Caco-2 (cell line): ENCODE results near the gene ASPG. TPM values are rescaled to one million over a fixed set of nuclear protein-coding genes. Genes with fewer than 3 reads are reported as not detected.

Source experiments
- BruUV-seq: library from RNA; stranded (reverse); fragments of 400-500 nt; replicated peaks from 2 replicates; lab custom pipeline; 2021; lab: Mats Ljungman, UMichigan
- CTCF ChIA-PET: fragments of 300-600 bp; sonication (Branson Sonifier 250); formaldehyde crosslinking; loops from one replicate; lab custom pipeline; 2022; ENCODE audit warnings: antibody characterized with exemption; lab: Charles Lee
- POLR2A ChIA-PET: fragments of 300-600 bp; sonication (Branson Sonifier 250); formaldehyde crosslinking; loops from one replicate; lab custom pipeline; 2022; ENCODE audit warnings: antibody characterized with exemption; lab: Charles Lee
- DNase-seq, 2 experiments: peaks; one replicate each; pipeline versions ENCODE4 v3.0.0 to v3.0.0-alpha.2; 2020 to 2022
- H3K27me3 ChIP-seq: replicated peaks from 2 replicates; pipeline ENCODE4 v1.6.0; 2011; ENCODE audit warnings: low read length; ENCODE audit not compliant: control insufficient read depth, insufficient read depth
- H3K36me3 ChIP-seq: 2 replicates; pipeline ENCODE4 v1.5.1; 2011; ENCODE audit warnings: low read length; ENCODE audit not compliant: control insufficient read depth, insufficient read depth
- H3K4me1 ChIP-seq: fragments of 250-450 bp; sonication (Bioruptor Pico); 2 replicates; pipeline ENCODE4 v1.5.1; 2020; ENCODE audit warnings: mild to moderate bottlenecking
- H3K4me3 ChIP-seq: 2 replicates; pipeline ENCODE4 v1.5.1; 2011; ENCODE audit warnings: low read depth, mild to moderate bottlenecking, control low read depth, low read length
- H3K9me3 ChIP-seq: fragments of 250-450 bp; sonication (Bioruptor Pico); 2 replicates; pipeline ENCODE4 v1.5.1; 2020; ENCODE audit warnings: mild to moderate bottlenecking, moderate library complexity
- H3K27ac Mint-ChIP-seq: one replicate; pipeline ENCODE4 v1.8.0; 2022; ENCODE audit warnings: mixed read lengths; ENCODE audit not compliant: unreplicated experiment
- H3K27me3 Mint-ChIP-seq: one replicate; pipeline ENCODE4 v1.8.0; 2022; ENCODE audit warnings: mixed read lengths; ENCODE audit not compliant: insufficient read depth, unreplicated experiment
- H3K36me3 Mint-ChIP-seq: one replicate; pipeline ENCODE4 v1.8.0; 2022; ENCODE audit warnings: mild to moderate bottlenecking, mixed read lengths; ENCODE audit not compliant: insufficient read depth, unreplicated experiment
- H3K4me1 Mint-ChIP-seq: one replicate; pipeline ENCODE4 v1.8.0; 2022; ENCODE audit warnings: low read depth, mixed read lengths; ENCODE audit not compliant: unreplicated experiment
- H3K4me3 Mint-ChIP-seq: one replicate; pipeline ENCODE4 v1.8.0; 2022; ENCODE audit warnings: mild to moderate bottlenecking, moderate library complexity, mixed read lengths; ENCODE audit not compliant: unreplicated experiment
- H3K9me3 Mint-ChIP-seq: one replicate; pipeline ENCODE4 v1.8.0; 2022; ENCODE audit warnings: mixed read lengths; ENCODE audit not compliant: unreplicated experiment
- CTCF ChIP-seq, 2 experiments: fragments of 200-600 bp in 1 of 2; IDR thresholded peaks; 1 replicate in 1 of 2; 2 replicates in 1 of 2; pipeline versions ENCODE4 v1.5.1 to v1.8.0; 2011 to 2022; ENCODE audit warnings: antibody characterized with exemption in 1 of 2, control low read depth in 1 of 2, inconsistent platforms in 1 of 2, low read depth in 1 of 2, low read length in 1 of 2, mild to moderate bottlenecking in 1 of 2, moderate library complexity in 1 of 2; ENCODE audit not compliant: insufficient read depth in 1 of 2, severe bottlenecking in 1 of 2, unreplicated experiment in 1 of 2
- intact Hi-C: fragments of 100-400 bp; cut with micrococcal nuclease; formaldehyde crosslinking; loops from one replicate; pipeline ENCODE4 v1.10.0; 2022; ENCODE audit not compliant: unreplicated experiment
- total RNA-seq: library from RNA; stranded (reverse); gene quantifications from 2 replicates; pipeline ENCODE4 v1.2.3, GENCODE V29; 2022

The ASPG gene
- total RNA-seq, 1 experiment from 2014 or later: not detected

GRCh38 chr14:104144453-104144790, 58.9 kb downstream of the ASPG start:
- POLR2A ChIA-PET: no interaction called here
- intact Hi-C loops: no loop called here
- Mint-ChIP-seq H3K9me3 (no peaks in the 10 kb centered on the region), H3K27me3 (peaks cover 12% of the 10 kb centered on the region), H3K27ac (no peak overlapping the region), H3K4me3 (no peak overlapping the region), H3K36me3 (no peaks in the 10 kb centered on the region), H3K4me1 (no peaks in the 10 kb centered on the region)
- BruUV-seq: no TSS peak
- H3K9me3 ChIP-seq: no peaks in the 10 kb centered on the region
- H3K27me3 ChIP-seq: no peaks in the 10 kb centered on the region
- no peaks in the 10 kb centered on the region for H3K4me1 ChIP-seq
- no peak for DNase-seq
- no peak for TF ChIP-seq CTCF (IDR thresholded peaks at IDR 0.05; ENCODE audit: insufficient read depth in 1 of 2, low read depth in 1 of 2, low read length in 1 of 2, severe bottlenecking in 1 of 2, unreplicated experiment in 1 of 2)
- no peaks in the 10 kb centered on the region for H3K36me3 ChIP-seq
- CTCF ChIA-PET: no interaction called here
- no peak overlapping the region for H3K4me3 ChIP-seq

GRCh38 chr14:104144911-104145825, 59.7 kb downstream of the ASPG start:
- Histone ChIP-seq H3K9me3 (no peaks in the 10 kb centered on the region), H3K4me3 (no peak overlapping the region), H3K4me1 (no peaks in the 10 kb centered on the region), H3K36me3 (no peaks in the 10 kb centered on the region), H3K27me3 (no peaks in the 10 kb centered on the region)
- no peaks in the 10 kb centered on the region for H3K4me1 Mint-ChIP-seq
- H3K27ac Mint-ChIP-seq: no peak overlapping the region
- H3K27me3 Mint-ChIP-seq: peaks cover 12% of the 10 kb centered on the region
- intact Hi-C loops: no loop called here
- no peak for DNase-seq
- POLR2A ChIA-PET: no interaction called here
- no TSS peak for BruUV-seq
- H3K9me3 Mint-ChIP-seq: no peaks in the 10 kb centered on the region
- H3K4me3 Mint-ChIP-seq: no peak overlapping the region
- CTCF ChIA-PET: no interaction called here
- no peak for TF ChIP-seq CTCF (IDR thresholded peaks at IDR 0.05; ENCODE audit: insufficient read depth in 1 of 2, low read depth in 1 of 2, low read length in 1 of 2, severe bottlenecking in 1 of 2, unreplicated experiment in 1 of 2)
- H3K36me3 Mint-ChIP-seq: no peaks in the 10 kb centered on the region

GRCh38 chr14:104145826-104146601, 60.5 kb downstream of the ASPG start:
- no peaks in the 10 kb centered on the region for H3K27me3 ChIP-seq
- H3K4me3 ChIP-seq: no peak overlapping the region
- no peak for DNase-seq
- no peaks in the 10 kb centered on the region for H3K9me3 ChIP-seq
- Mint-ChIP-seq H3K4me1 (no peaks in the 10 kb centered on the region), H3K9me3 (no peaks in the 10 kb centered on the region), H3K36me3 (no peaks in the 10 kb centered on the region), H3K4me3 (no peak overlapping the region), H3K27me3 (peaks cover 12% of the 10 kb centered on the region), H3K27ac (no peak overlapping the region)
- BruUV-seq: no TSS peak
- no peaks in the 10 kb centered on the region for H3K36me3 ChIP-seq
- ChIA-PET CTCF (no interaction called here), POLR2A (no interaction called here)
- TF ChIP-seq CTCF (IDR thresholded peaks at IDR 0.05; ENCODE audit: insufficient read depth in 1 of 2, low read depth in 1 of 2, low read length in 1 of 2, severe bottlenecking in 1 of 2, unreplicated experiment in 1 of 2): no peak
- intact Hi-C loops: no loop called here
- H3K4me1 ChIP-seq: no peaks in the 10 kb centered on the region
